HEK293 (cell line): ENCODE data around the gene STX10.

Experiments
- CTCF ChIA-PET: fragments of 350-600 bp; formaldehyde crosslinking; extraction: SDS; loops from one replicate; lab custom pipeline; 2021; ENCODE audit warnings: antibody characterized with exemption; lab: Yijun Ruan, JAX
- POLR2A ChIA-PET: fragments of 300-600 bp; formaldehyde crosslinking; extraction: SDS; loops from one replicate; lab custom pipeline; 2020; ENCODE audit warnings: antibody characterized with exemption, inconsistent platforms; lab: Yijun Ruan, JAX
- H3K27ac ChIP-seq: fragments of 200-500 bp; sonication (Bioruptor generic); 2 replicates; pipeline ENCODE4 v1.5.1; 2014; ENCODE audit warnings: low read depth, low read length, control low read depth, inconsistent platforms; ENCODE audit errors: extremely low read depth
- H3K36me3 ChIP-seq, 2 experiments: fragments of 200-500 bp in 1 of 2; sonication (Bioruptor generic) in 1 of 2; 1 replicate in 1 of 2; 2 replicates in 1 of 2; pipeline ENCODE4 v1.5.1; 2014 to 2017; ENCODE audit warnings: inconsistent platforms in 2 of 2, low read length in 2 of 2; ENCODE audit not compliant: control insufficient read depth in 2 of 2, insufficient read depth in 1 of 2
- H3K4me1 ChIP-seq: fragments of 200-500 bp; sonication (Bioruptor generic); 2 replicates; pipeline ENCODE4 v1.5.1; 2014; ENCODE audit warnings: mild to moderate bottlenecking, low read length, inconsistent platforms; ENCODE audit not compliant: control insufficient read depth, insufficient read depth
- H3K4me3 ChIP-seq: 2 replicates; pipeline ENCODE4 v1.5.1; 2011; ENCODE audit warnings: low read depth, mild to moderate bottlenecking, control low read depth, low read length, moderate library complexity
- H3K9me3 ChIP-seq: fragments of 200-500 bp; sonication (Bioruptor generic); 2 replicates; pipeline ENCODE4 v1.5.1; 2014; ENCODE audit warnings: low read depth, low read length, inconsistent platforms; ENCODE audit not compliant: control insufficient read depth, insufficient read depth
- KLF16 ChIP-seq: fragments of 450-650 bp; formaldehyde crosslinking; IDR thresholded peaks from 2 replicates; pipeline ENCODE4 v1.5.1; 2017; ENCODE audit warnings: missing biosample characterization, missing genetic modification characterization
- OSR2 ChIP-seq: fragments of 450-650 bp; formaldehyde crosslinking; IDR thresholded peaks from 2 replicates; pipeline ENCODE4 v1.5.1; 2016; ENCODE audit warnings: missing biosample characterization, missing genetic modification characterization
- SP3 ChIP-seq: fragments of 450-650 bp; formaldehyde crosslinking; IDR thresholded peaks from 2 replicates; pipeline ENCODE4 v1.5.1; 2016; ENCODE audit warnings: missing biosample characterization, missing genetic modification characterization
- ZBTB11 ChIP-seq: fragments of 450-650 bp; formaldehyde crosslinking; conservative IDR thresholded peaks from 2 replicates; pipeline ENCODE4 v1.5.1; 2016; ENCODE audit warnings: low read depth, missing biosample characterization, missing genetic modification characterization
- ZBTB26 ChIP-seq: fragments of 450-650 bp; formaldehyde crosslinking; optimal IDR thresholded peaks from 2 replicates; pipeline ENCODE3; 2016; ENCODE audit warnings: missing biosample characterization, mild to moderate bottlenecking, missing genetic modification characterization
- ZBTB44 ChIP-seq: fragments of 450-650 bp; IDR thresholded peaks from 2 replicates; pipeline ENCODE4 v1.5.1; 2018; ENCODE audit warnings: missing biosample characterization, mild to moderate bottlenecking, missing genetic modification characterization
- ZBTB8A ChIP-seq: fragments of 450-650 bp; formaldehyde crosslinking; IDR thresholded peaks from 2 replicates; pipeline ENCODE4 v1.5.1; 2016; ENCODE audit warnings: missing biosample characterization, missing genetic modification characterization
- ZFP3 ChIP-seq: fragments of 450-650 bp; formaldehyde crosslinking; IDR thresholded peaks from 2 replicates; pipeline ENCODE4 v1.5.1; 2016; ENCODE audit warnings: low read depth, missing biosample characterization, missing genetic modification characterization
- ZNF114 ChIP-seq: fragments of 450-650 bp; formaldehyde crosslinking; IDR thresholded peaks from 2 replicates; pipeline ENCODE4 v1.5.0; 2017; ENCODE audit warnings: missing biosample characterization, missing genetic modification characterization
- ZNF146 ChIP-seq: fragments of 450-650 bp; formaldehyde crosslinking; IDR thresholded peaks from 2 replicates; pipeline ENCODE4 v1.5.1; 2016; ENCODE audit warnings: missing biosample characterization, missing genetic modification characterization
- ZNF175 ChIP-seq: fragments of 450-650 bp; formaldehyde crosslinking; IDR thresholded peaks from 2 replicates; pipeline ENCODE4 v1.5.1; 2016; ENCODE audit warnings: missing biosample characterization, missing genetic modification characterization
- ZNF280D ChIP-seq: fragments of 450-650 bp; formaldehyde crosslinking; IDR thresholded peaks from 2 replicates; pipeline ENCODE4 v1.5.1; 2016; ENCODE audit warnings: missing biosample characterization, missing genetic modification characterization
- ZNF292 ChIP-seq: fragments of 450-650 bp; formaldehyde crosslinking; IDR thresholded peaks from 2 replicates; pipeline ENCODE4 v1.5.1; 2016; ENCODE audit warnings: low read depth, missing biosample characterization, missing genetic modification characterization, borderline replicate concordance
- ZNF354C ChIP-seq: fragments of 450-650 bp; formaldehyde crosslinking; IDR thresholded peaks from 2 replicates; pipeline ENCODE4 v1.5.1; 2016; ENCODE audit warnings: missing biosample characterization, missing genetic modification characterization, low read depth, borderline replicate concordance
- ZNF394 ChIP-seq: fragments of 450-650 bp; formaldehyde crosslinking; IDR thresholded peaks from 2 replicates; pipeline ENCODE4 v1.5.1; 2016; ENCODE audit warnings: missing biosample characterization, missing genetic modification characterization, mild to moderate bottlenecking, moderate library complexity, borderline replicate concordance
- ZNF398 ChIP-seq: fragments of 450-650 bp; formaldehyde crosslinking; IDR thresholded peaks from 2 replicates; pipeline ENCODE4 v1.5.1; 2017; ENCODE audit warnings: missing biosample characterization, missing genetic modification characterization
- ZNF48 ChIP-seq: fragments of 450-650 bp; formaldehyde crosslinking; IDR thresholded peaks from 2 replicates; pipeline ENCODE4 v1.5.1; 2016; ENCODE audit warnings: missing biosample characterization, missing genetic modification characterization
- ZNF585B ChIP-seq: fragments of 450-650 bp; formaldehyde crosslinking; IDR thresholded peaks from 2 replicates; pipeline ENCODE4 v1.5.1; 2016; ENCODE audit warnings: missing biosample characterization, missing genetic modification characterization
- ZNF654 ChIP-seq: fragments of 450-650 bp; formaldehyde crosslinking; IDR thresholded peaks from 2 replicates; pipeline ENCODE4 v1.5.1; 2016; ENCODE audit warnings: low read depth, missing biosample characterization, missing genetic modification characterization
- ZNF707 ChIP-seq: fragments of 450-650 bp; formaldehyde crosslinking; IDR thresholded peaks from 2 replicates; pipeline ENCODE4 v1.5.1; 2016; ENCODE audit warnings: missing biosample characterization, missing genetic modification characterization
- ZSCAN16 ChIP-seq: fragments of 450-650 bp; formaldehyde crosslinking; IDR thresholded peaks from 2 replicates; pipeline ENCODE4 v1.5.1; 2016; ENCODE audit warnings: missing biosample characterization, missing genetic modification characterization
- ZSCAN18 ChIP-seq: fragments of 450-650 bp; formaldehyde crosslinking; IDR thresholded peaks from 2 replicates; pipeline ENCODE4 v1.5.1; 2016; ENCODE audit warnings: missing biosample characterization, missing genetic modification characterization

STX10 gene

GRCh38 chr19:13152356-13152973 is 2.3 kb upstream of the STX10 start (continued):
- TF ChIP-seq ZBTB44 (no peak), ZBTB8A (no peak), ZSCAN16 (no peak), OSR2 (tag by site-specific recombination) (peak; percentile 41; the same call in 1 of the 2 replicates), ZNF654 (tag by site-specific recombination) (no peak), ZSCAN18 (tag by site-specific recombination) (no peak), ZNF707 (tag by site-specific recombination) (no peak), KLF16 (tag by site-specific recombination) (no peak), ZFP3 (no peak)

- ChIA-PET CTCF (interaction anchor here (0.6 to 1.1 kb wide), 7 partner anchors 43 to 622 kb away, joined by 3 to 6 read pairs (median 4); no protein-coding TSS in a partner anchor), POLR2A (interaction anchor here (0.5 to 2.2 kb wide), 27 partner anchors 10 to 199 kb away, joined by 3 to 89 read pairs (median 5); partner anchors contain the start of genes NACC1 and TRMT1)
- H3K4me3 ChIP-seq = peak overlapping the region; percentile 99
- H3K36me3 ChIP-seq = peaks cover 3 to 11% of the 10 kb centered on the region in 2 experiments; a peak in 2 of 3 replicates
- no peaks in the 10 kb centered on the region for H3K9me3 ChIP-seq
- peaks cover 10% of the 10 kb centered on the region for H3K4me1 ChIP-seq
- peak overlapping the region; percentile 98 for H3K27ac ChIP-seq
- TF ChIP-seq ZNF354C (tag by site-specific recombination) (no peak), ZNF398 (tag by site-specific recombination) (peak; percentile 97), ZNF585B (no peak), ZNF175 (tag by site-specific recombination) (no peak), ZNF394 (tag by site-specific recombination) (no peak), ZNF48 (tag by site-specific recombination) (no peak), ZNF654 (tag by site-specific recombination) (no peak), ZNF146 (tag by site-specific recombination) (no peak), ZBTB11 (tag by site-specific recombination) (peak; percentile 70), ZNF114 (tag by site-specific recombination) (no peak), ZNF280D (tag by site-specific recombination) (no peak), SP3 (tag by site-specific recombination) (peak; percentile 92), ZBTB26 (tag by site-specific recombination) (peak; percentile 86), ZNF292 (tag by site-specific recombination) (no peak)
These were observed 1.6 kb upstream of the STX10 start for GRCh38 chr19:13151605-13152355.
